H9 (cell line): ENCODE results near the gene HTR3D. TPM values are rescaled to one million over a fixed set of nuclear protein-coding genes. Genes with fewer than 3 reads are reported as not detected.

Experiments
- DNase-seq: peaks from one replicate; pipeline ENCODE4 v3.0.0-alpha.2; 2017
- H2AFZ ChIP-seq: one replicate; pipeline ENCODE4 v1.6.1; 2013; ENCODE audit warnings: mild to moderate bottlenecking, low read length, control low read depth, moderate library complexity
- H2AK5ac ChIP-seq: 2 replicates; pipeline ENCODE4 v1.6.1; 2013; ENCODE audit warnings: low read length, control low read depth, mixed read lengths; ENCODE audit not compliant: insufficient read length
- H2BK120ac ChIP-seq: one replicate; pipeline ENCODE4 v1.6.1; 2013; ENCODE audit warnings: low read depth, mild to moderate bottlenecking, low read length, control low read depth, inconsistent platforms; ENCODE audit not compliant: poor library complexity, severe bottlenecking
- H2BK12ac ChIP-seq: 2 replicates; pipeline ENCODE4 v1.6.1; 2013; ENCODE audit warnings: low read length, control low read depth, mixed read lengths, low read depth; ENCODE audit not compliant: insufficient read length
- H2BK15ac ChIP-seq: 2 replicates; pipeline ENCODE4 v1.6.1; 2013; ENCODE audit warnings: low read depth, low read length, control low read depth
- H2BK20ac ChIP-seq: one replicate; pipeline ENCODE4 v1.6.1; 2013; ENCODE audit warnings: low read depth, mild to moderate bottlenecking, low read length, control low read depth, inconsistent platforms; ENCODE audit not compliant: poor library complexity, severe bottlenecking
- H2BK5ac ChIP-seq: 2 replicates; pipeline ENCODE4 v1.6.1; 2013; ENCODE audit warnings: low read length, control low read depth, mixed read lengths; ENCODE audit not compliant: insufficient read length
- H3K14ac ChIP-seq: 2 replicates; pipeline ENCODE4 v1.6.1; 2013; ENCODE audit warnings: low read length, control low read depth; ENCODE audit not compliant: insufficient read depth
- H3K18ac ChIP-seq: 2 replicates; pipeline ENCODE4 v1.6.1; 2013; ENCODE audit warnings: low read depth, mild to moderate bottlenecking, mixed read lengths, low read length, control low read depth; ENCODE audit not compliant: insufficient read length
- H3K23ac ChIP-seq: 2 replicates; pipeline ENCODE4 v1.6.1; 2013; ENCODE audit warnings: low read length, control low read depth, mixed read lengths, low read depth; ENCODE audit not compliant: insufficient read length
- H3K23me2 ChIP-seq: 2 replicates; pipeline ENCODE4 v1.6.1; 2013; ENCODE audit warnings: low read depth, mild to moderate bottlenecking, mixed read lengths, low read length, control low read depth; ENCODE audit not compliant: insufficient read length, poor library complexity, severe bottlenecking
- H3K27ac ChIP-seq: 2 replicates; pipeline ENCODE4 v1.5.1; 2013; ENCODE audit warnings: low read length, control low read depth, mixed read lengths, low read depth; ENCODE audit not compliant: insufficient read length
- H3K27me3 ChIP-seq: 2 replicates; pipeline ENCODE4 v1.6.1; 2013; ENCODE audit warnings: low read length, control low read depth, inconsistent platforms; ENCODE audit not compliant: insufficient read depth
- H3K4ac ChIP-seq: 2 replicates; pipeline ENCODE4 v1.6.1; 2013; ENCODE audit warnings: low read depth, mild to moderate bottlenecking, control low read depth, inconsistent platforms, low read length, moderate library complexity
- H3K4me1 ChIP-seq: 2 replicates; pipeline ENCODE4 v1.6.1; 2013; ENCODE audit warnings: low read length, control low read depth, inconsistent platforms; ENCODE audit not compliant: insufficient read depth
- H3K4me2 ChIP-seq: 2 replicates; pipeline ENCODE4 v1.6.1; 2013; ENCODE audit warnings: low read length, control low read depth, mixed read lengths; ENCODE audit not compliant: insufficient read length, insufficient read depth
- H3K56ac ChIP-seq: 2 replicates; pipeline ENCODE4 v1.6.1; 2013; ENCODE audit warnings: low read depth, mild to moderate bottlenecking, mixed read lengths, low read length, control low read depth; ENCODE audit not compliant: insufficient read length
- H3K79me1 ChIP-seq: 2 replicates; pipeline ENCODE4 v1.6.1; 2013; ENCODE audit warnings: low read depth, mild to moderate bottlenecking, moderate library complexity, low read length, control low read depth, inconsistent platforms; ENCODE audit not compliant: insufficient read depth, poor library complexity, severe bottlenecking
- H3K79me2 ChIP-seq: 2 replicates; pipeline ENCODE4 v1.6.1; 2013; ENCODE audit warnings: low read length, control low read depth, inconsistent platforms; ENCODE audit not compliant: insufficient read depth
- H3K9ac ChIP-seq: 2 replicates; pipeline ENCODE4 v1.6.1; 2013; ENCODE audit warnings: low read length, control low read depth, mixed read lengths; ENCODE audit not compliant: insufficient read length; ENCODE audit errors: extremely low read depth
- H3K9me3 ChIP-seq: one replicate; pipeline ENCODE4 v1.6.1; 2013; ENCODE audit warnings: low read depth, low read length, inconsistent platforms; ENCODE audit not compliant: control insufficient read depth
- H3T11ph ChIP-seq: one replicate; pipeline ENCODE4 v1.6.1; 2013; ENCODE audit warnings: mild to moderate bottlenecking, low read length, control low read depth, inconsistent platforms
- H4K20me1 ChIP-seq: one replicate; pipeline ENCODE4 v1.6.1; 2013; ENCODE audit not compliant: control insufficient read depth, insufficient read length, insufficient read depth
- H4K5ac ChIP-seq: 2 replicates; pipeline ENCODE4 v1.6.1; 2013; ENCODE audit warnings: low read depth, mild to moderate bottlenecking, mixed read lengths, low read length, control low read depth; ENCODE audit not compliant: insufficient read length
- H4K8ac ChIP-seq: replicated peaks from 2 replicates; pipeline ENCODE4 v1.6.1; 2013; ENCODE audit warnings: low read length, control low read depth, mixed read lengths, low read depth; ENCODE audit not compliant: insufficient read length
- H4K91ac ChIP-seq: 2 replicates; pipeline ENCODE4 v1.6.1; 2013; ENCODE audit warnings: low read depth, mild to moderate bottlenecking, moderate library complexity, mixed read lengths, low read length, control low read depth; ENCODE audit not compliant: insufficient read length
- H3K27ac Mint-ChIP-seq, 3 experiments: 2 replicates in 2 of 3; 3 replicates in 1 of 3; pipeline ENCODE4 v1.8.0; 2020 to 2021; ENCODE audit warnings: mixed read lengths in 3 of 3, mild to moderate bottlenecking in 1 of 3, moderate library complexity in 1 of 3
- H3K27me3 Mint-ChIP-seq: 2 replicates; pipeline ENCODE4 v1.8.0; 2021; ENCODE audit warnings: low read depth, mild to moderate bottlenecking, moderate library complexity, mixed read lengths
- H3K36me3 Mint-ChIP-seq, 3 experiments: 2 replicates in 2 of 3; 3 replicates in 1 of 3; pipeline ENCODE4 v1.8.0; 2020 to 2021; ENCODE audit warnings: low read depth in 3 of 3, mixed read lengths in 3 of 3; ENCODE audit not compliant: insufficient read depth in 1 of 3
- H3K4me1 Mint-ChIP-seq, 2 experiments: 2 replicates each; pipeline ENCODE4 v1.8.0; 2020; ENCODE audit warnings: mixed read lengths in 2 of 2
- H3K4me3 Mint-ChIP-seq, 2 experiments: 2 replicates in 1 of 2; 3 replicates in 1 of 2; pipeline ENCODE4 v1.8.0; 2020 to 2021; ENCODE audit warnings: mild to moderate bottlenecking in 2 of 2, mixed read lengths in 2 of 2, moderate library complexity in 1 of 2
- H3K9me3 Mint-ChIP-seq, 2 experiments: 2 replicates in 1 of 2; 3 replicates in 1 of 2; pipeline ENCODE4 v1.8.0; 2020; ENCODE audit warnings: mild to moderate bottlenecking in 2 of 2, mixed read lengths in 2 of 2, moderate library complexity in 1 of 2
- CTCF ChIP-seq: fragments of 200-600 bp; sonication (generic); conservative IDR thresholded peaks from 3 replicates; pipeline ENCODE4 v1.8.0; 2021; ENCODE audit warnings: antibody characterized with exemption, mild to moderate bottlenecking
- WGBS: extraction: QIAGEN DNeasy Blood & Tissue Kit; methylation state at CpG from one replicate; pipeline ENCODE4 v1.1.7; 2013; ENCODE audit warnings: missing lambda C conversion rate, low lambda C conversion rate, mixed read lengths; ENCODE audit not compliant: insufficient read length; ENCODE audit errors: extremely low coverage; 5-methylcytosine and 5-hydroxymethylcytosine counted together
- total RNA-seq: library from RNA; stranded (reverse); gene quantifications from 2 replicates; pipeline ENCODE4 v1.2.1, GENCODE V29; 2021

The HTR3D gene
- total RNA-seq, 1 experiment from 2014 or later = not detected

GRCh38 chr3:184011230-184011876 is 20.2 kb upstream of the HTR3D start:
- Histone ChIP-seq H3K79me1 (no peaks in the 10 kb centered on the region), H4K20me1 (no peaks in the 10 kb centered on the region), H2AFZ (no peak overlapping the region), H3K56ac (no peak overlapping the region), H2BK12ac (no peak overlapping the region), H4K91ac (no peak overlapping the region), H3K18ac (no peak overlapping the region), H3K23ac (no peak overlapping the region), H3K14ac (no peak overlapping the region), H3K27me3 (no peaks in the 10 kb centered on the region), H3K4me2 (no peak overlapping the region), H2BK15ac (no peak overlapping the region), H3K27ac (no peak overlapping the region), H2BK20ac (no peak overlapping the region), H2BK120ac (no peak overlapping the region), H3K9ac (no peak overlapping the region), H3K4ac (no peak overlapping the region), H3K4me1 (peaks cover 2% of the 10 kb centered on the region; the same call in 1 of the 2 replicates), H4K8ac (no peak overlapping the region), H3K9me3 (no peaks in the 10 kb centered on the region), H3K79me2 (peaks cover 3% of the 10 kb centered on the region; the same call in 1 of the 2 replicates), H2AK5ac (no peak overlapping the region), H4K5ac (no peak overlapping the region), H3T11ph (no peak overlapping the region), H2BK5ac (no peak overlapping the region), H3K23me2 (peaks cover 3% of the 10 kb centered on the region)
- peaks cover 26 to 39% (median 31%) of the 10 kb centered on the region in 3 experiments for H3K36me3 Mint-ChIP-seq
- WGBS = no CpG with 5 or more reads among the region's 4 CpGs
- H3K27me3 Mint-ChIP-seq = no peaks in the 10 kb centered on the region
- no peak for TF ChIP-seq CTCF
- DNase-seq = no peak
- H3K27ac Mint-ChIP-seq = peak overlapping the region in 1 of 3 experiments; percentile 61; a peak in 1 of 7 replicates
- no peak overlapping the region; a peak in 1 of 5 replicates for H3K4me3 Mint-ChIP-seq
- peaks cover 16 to 17% of the 10 kb centered on the region in 2 experiments for H3K4me1 Mint-ChIP-seq
- no peaks in the 10 kb centered on the region for H3K9me3 Mint-ChIP-seq
